C1 segment of cervical spinal cord (tissue), 14 donors: Measurements from ENCODE around the gene ETAA1.

Experiments used
- DNase-seq, 14 donors: peaks; one replicate each; lab custom pipeline; 2025; lab: John Stamatoyannopoulos, UW

ETAA1 gene

DNA sequence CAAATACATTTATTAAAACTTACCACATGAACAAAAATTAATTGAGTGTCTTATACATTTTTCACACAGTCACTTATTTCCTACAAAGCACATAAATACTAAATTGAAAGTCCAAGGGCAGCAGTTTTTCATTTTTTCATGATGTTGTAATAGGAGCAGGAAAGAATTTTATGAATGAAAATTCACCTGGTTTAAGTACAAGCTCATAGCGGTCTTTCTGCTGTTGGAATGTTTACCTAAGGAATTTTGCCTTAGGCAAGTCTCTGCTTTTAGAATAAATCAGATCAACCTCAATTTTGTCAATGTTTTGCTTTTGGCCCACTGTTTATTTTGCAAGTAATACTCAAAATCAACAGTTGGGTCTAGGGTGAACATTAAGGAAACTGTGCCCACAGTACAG lies 40.0 kb downstream of the ETAA1 start:
- DNase-seq, result no peak

GRCh38 chr2:67438337-67438736 lies 41.2 kb downstream of the ETAA1 start:
- DNase-seq, result no peak

GRCh38 chr2:67445652-67446268 lies 48.6 kb downstream of the ETAA1 start:
- no peak for DNase-seq

- no peak for DNase-seq
Observed at GRCh38 chr2:67446491-67446911, 49.4 kb downstream of the ETAA1 start.

GRCh38 chr2:67448648-67449047 lies 51.5 kb downstream of the ETAA1 start:
- no peak for DNase-seq

DNA sequence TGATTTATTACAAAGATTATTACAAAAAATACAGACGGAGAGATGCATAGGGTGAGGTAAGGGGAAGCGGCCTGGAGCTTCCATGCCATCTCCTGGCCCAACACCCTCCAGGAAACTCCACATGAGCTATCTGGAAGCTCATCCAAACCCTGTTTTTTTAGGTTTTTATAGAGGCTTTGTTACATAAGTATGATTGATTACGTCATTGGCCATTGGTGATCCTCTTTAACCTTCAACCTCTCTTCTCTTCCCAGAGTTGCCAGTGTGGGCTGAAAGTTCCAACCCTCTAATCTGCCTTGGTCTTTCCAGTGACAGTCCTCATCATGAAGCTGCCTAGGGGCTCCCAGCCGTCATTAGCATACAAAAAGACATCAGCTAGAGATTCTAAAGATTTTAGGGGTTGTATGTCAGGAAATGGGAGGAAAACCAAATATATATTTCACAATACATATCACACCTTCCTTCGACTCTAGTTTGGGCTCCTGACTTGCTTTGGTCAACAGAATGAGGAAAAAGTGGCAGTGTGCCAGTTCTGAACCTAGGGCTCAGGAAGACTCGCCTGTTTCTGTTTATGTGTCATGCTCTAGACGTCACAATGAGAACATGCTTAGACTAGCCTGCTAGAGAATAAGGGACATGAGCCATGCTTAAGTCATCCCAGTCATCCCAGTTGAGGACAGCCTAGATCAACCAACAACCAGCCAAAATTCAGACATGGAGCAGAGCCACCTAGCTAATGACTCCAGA lies 54.1 kb downstream of the ETAA1 start:
- no peak for DNase-seq

DNA sequence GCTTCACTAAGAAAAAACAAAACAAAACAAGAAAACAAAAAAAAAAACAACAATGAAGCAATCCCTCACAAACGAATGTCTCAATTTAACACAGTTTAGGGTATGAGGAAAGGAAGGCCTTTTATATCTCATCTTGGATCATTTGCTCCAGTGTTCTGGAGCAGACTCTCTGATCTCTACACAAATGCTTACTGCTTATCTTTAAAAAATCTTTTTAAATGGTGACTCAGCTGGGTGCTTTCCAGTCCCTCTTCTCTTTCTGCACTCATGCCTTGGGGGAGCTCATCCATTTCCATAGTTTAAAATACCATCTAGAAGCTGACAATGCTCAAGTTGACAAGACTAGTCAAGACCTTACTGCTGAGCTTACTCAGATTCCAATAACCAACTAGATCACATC lies 56.2 kb downstream of the ETAA1 start:
- DNase-seq, result no peak

DNA sequence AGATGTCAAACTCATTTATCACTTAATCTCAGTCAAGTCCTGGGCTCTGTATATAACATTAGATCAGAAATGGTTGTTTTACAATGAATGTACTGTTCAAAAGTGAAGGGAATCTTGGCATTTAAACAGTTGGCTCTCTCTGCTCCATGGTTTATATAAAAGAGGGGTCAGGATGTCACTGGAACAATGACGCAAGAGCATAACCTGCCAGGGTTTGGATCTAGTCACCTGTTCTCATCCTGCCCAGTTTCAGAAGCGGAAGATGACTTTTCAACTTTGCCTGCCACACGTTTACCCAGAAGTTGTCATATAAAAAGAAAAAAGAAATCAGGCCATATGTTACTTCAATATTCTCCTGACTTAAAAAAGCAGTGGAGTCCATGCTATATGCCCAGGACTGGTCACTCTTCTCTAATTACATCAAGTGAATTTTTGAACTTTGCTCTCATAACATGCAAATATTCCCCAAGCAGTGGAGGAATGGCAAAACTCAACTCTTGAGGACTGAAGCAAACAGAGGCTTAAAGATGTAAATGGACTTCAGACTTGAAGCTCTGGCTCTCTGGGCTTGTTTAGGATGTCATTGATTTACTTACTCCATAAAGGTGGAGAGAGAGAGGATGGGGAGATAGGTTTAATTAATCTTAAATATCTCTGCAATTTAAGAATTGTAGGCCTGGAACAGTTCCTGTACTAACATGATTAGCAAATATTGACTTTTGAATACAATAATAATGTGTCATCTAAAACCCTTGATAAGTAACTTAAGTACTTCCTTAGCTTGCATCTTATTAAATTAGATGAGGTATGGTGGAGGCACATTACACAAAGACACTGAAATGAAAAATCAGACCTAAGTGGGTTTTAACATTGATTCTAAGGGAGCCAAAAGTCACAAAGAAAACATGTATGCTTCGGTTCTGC lies 58.3 kb downstream of the ETAA1 start:
- no peak for DNase-seq

DNA sequence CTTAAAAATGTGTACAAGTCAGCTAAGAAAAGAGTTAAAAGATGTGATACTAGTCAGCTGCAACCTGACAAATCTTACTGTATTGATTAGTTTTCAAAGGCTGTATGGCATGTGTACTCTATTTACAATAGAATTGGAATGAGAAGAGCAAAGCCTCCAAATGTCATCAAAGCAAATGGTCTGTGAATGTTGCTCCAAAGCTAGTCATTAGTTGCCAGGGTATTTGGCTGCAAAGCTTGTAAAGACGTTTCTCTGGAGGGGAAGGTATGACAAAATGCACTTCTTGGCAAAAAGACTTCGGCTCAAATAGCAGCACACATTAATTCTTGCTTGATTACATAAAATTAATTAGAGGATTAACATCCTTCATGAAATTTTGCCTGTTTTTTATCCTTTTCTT lies 59.3 kb downstream of the ETAA1 start:
- DNase-seq, result no peak

DNA sequence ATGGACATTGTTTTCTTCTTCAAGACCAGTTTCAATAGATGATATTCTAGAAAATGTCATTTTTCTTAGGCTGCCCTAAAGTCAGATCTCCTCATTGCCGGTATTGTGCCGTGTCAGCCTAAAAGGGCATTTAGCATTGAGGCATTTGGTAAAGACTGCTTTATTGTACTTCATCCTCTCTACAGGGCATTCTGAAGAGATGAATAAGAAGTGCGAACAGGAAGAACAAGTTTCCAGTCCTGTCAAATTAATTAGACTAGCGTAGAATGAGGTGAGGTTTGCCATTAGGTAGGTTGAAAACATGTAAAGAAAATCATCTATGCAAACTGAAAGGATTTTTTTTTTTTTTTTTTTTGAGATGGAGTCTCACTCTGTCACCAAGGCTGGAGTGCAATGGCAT lies 60.6 kb downstream of the ETAA1 start:
- no peak for DNase-seq

DNA sequence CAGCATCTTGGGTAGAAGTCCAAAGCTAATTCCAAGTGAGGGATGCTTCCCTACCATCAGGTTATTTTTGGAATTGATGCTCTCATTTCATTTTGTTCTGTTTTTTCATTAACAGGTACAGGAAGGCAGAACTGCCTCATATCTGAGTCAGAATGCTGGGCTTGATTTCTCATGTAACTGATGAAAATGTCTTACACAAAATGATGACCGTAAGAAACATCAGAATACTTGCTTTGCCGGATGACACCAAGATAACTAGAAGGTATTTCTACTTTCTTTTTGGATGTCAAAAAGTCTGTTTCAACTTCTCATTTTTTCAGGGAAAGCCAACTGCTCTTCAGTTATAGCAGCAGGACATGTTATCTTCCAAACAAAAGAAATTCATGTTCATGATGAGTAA lies 62.6 kb downstream of the ETAA1 start:
- DNase-seq, result no peak
